ENCODE measurements around the gene THSD4. TPM values are rescaled to one million over a fixed set of nuclear protein-coding genes. Genes with fewer than 3 reads are reported as not detected.

Gene THSD4
- total and polyA plus RNA-seq, 2 of the 4 experiments (the other 2 are of a cell fraction): 25.5 to 31.1 TPM

DNA sequence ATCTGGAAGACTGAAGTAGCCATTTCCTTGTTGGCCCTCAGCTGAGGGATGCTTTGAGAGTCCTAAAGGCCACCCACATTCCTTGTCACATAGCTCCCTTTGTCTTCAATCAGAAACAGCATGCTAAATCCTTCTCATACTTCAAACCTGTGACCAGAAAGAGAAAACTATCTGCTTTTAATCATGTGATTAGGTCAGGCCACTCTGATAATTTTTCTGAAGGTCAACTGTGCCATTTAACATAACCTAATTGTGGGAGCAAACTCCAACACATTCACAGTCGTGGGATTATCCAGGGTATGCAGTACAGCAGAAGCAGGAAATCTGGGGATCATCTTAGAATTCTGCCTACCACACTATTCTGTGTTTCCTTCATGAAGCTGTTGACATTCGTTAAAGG, 471.2 kb downstream of the THSD4 start:
- Histone ChIP-seq H3K4me2 (ENCODE audit: low read depth, low read length) (no peak overlapping the region), H3K9ac (ENCODE audit: low read depth, low read length) (no peak overlapping the region), H3K18ac (ENCODE audit: low read depth, low read length) (no peak overlapping the region), H3K9me1 (ENCODE audit: insufficient read depth, low read length) (peaks cover 13% of the 10 kb centered on the region), H2AFZ (replicated peaks; ENCODE audit: low read length, poor library complexity) (no peak overlapping the region), H3K23ac (ENCODE audit: low read depth, low read length) (no peak overlapping the region), H3K4ac (ENCODE audit: low read depth, low read length) (no peak overlapping the region), H3K36me3 (ENCODE audit: control insufficient read depth, insufficient read depth, low read length) (peaks cover 2% of the 10 kb centered on the region; the same call in 1 of the 2 replicates), H3K4me3 (ENCODE audit: insufficient read depth, low read depth, low read length) (no peak overlapping the region), H2BK20ac (ENCODE audit: low read depth, low read length) (no peak overlapping the region), H2AK5ac (ENCODE audit: low read depth, low read length) (no peak overlapping the region), H3K4me1 (ENCODE audit: control insufficient read depth, insufficient read depth, low read length) (peaks cover 5% of the 10 kb centered on the region), H3K27me3 (ENCODE audit: control insufficient read depth, insufficient read depth, low read length) (no peaks in the 10 kb centered on the region), H2BK15ac (ENCODE audit: low read depth, low read length) (no peak overlapping the region), H2AK9ac (replicated peaks; ENCODE audit: low read depth, low read length, poor library complexity) (no peak overlapping the region), H3K9me3 (ENCODE audit: control insufficient read depth, insufficient read depth, low read length) (peaks cover 12% of the 10 kb centered on the region), H2BK120ac (ENCODE audit: low read depth, low read length) (no peak overlapping the region), H4K8ac (ENCODE audit: low read depth in 2 of 2, low read length in 2 of 2) (no peak overlapping the region), H4K20me1 (ENCODE audit: insufficient read depth, low read length) (peaks cover 5% of the 10 kb centered on the region; the same call in 1 of the 2 replicates), H3K79me1 (ENCODE audit: low read depth in 1 of 2, low read length in 2 of 2) (peaks cover 2 to 8% of the 10 kb centered on the region in 2 experiments; a peak in 3 of 4 replicates), H4K5ac (ENCODE audit: low read depth, low read length) (no peak overlapping the region), H4K91ac (ENCODE audit: insufficient read depth, low read depth, low read length) (no peak overlapping the region), H3K14ac (replicated peaks; ENCODE audit: low read depth, low read length) (no peak overlapping the region), H3K27ac (ENCODE audit: insufficient read depth, low read length) (no peak overlapping the region), H3K56ac (ENCODE audit: extremely low read depth, insufficient read depth, low read length) (no peak overlapping the region), H2BK5ac (ENCODE audit: low read depth, low read length, poor library complexity, severe bottlenecking) (no peak overlapping the region)
- WGBS, 2 experiments (ENCODE audit: extremely low coverage in 2 of 2, insufficient read length in 1 of 2): 100% methylated on average over 1 of the region's 2 CpGs; no CpG with 5 or more reads in 1 of the 2 experiments
- TF ChIP-seq CHD1 (IDR thresholded peaks at IDR 0.05; ENCODE audit: low read depth, low read length) (no peak), SMC3 (IDR thresholded peaks at IDR 0.05; ENCODE audit: low read depth, low read length) (no peak), FOS (IDR thresholded peaks at IDR 0.05; ENCODE audit: low read depth, low read length) (no peak), CEBPB (IDR thresholded peaks at IDR 0.05; ENCODE audit: low read depth, low read length) (no peak), BHLHE40 (IDR thresholded peaks at IDR 0.05; ENCODE audit: low read depth, low read length) (no peak), RAD21 (IDR thresholded peaks at IDR 0.05; ENCODE audit: low read length) (no peak), MAZ (IDR thresholded peaks at IDR 0.05; ENCODE audit: borderline replicate concordance, low read depth, low read length) (no peak), POLR2A (IDR thresholded peaks at IDR 0.05; ENCODE audit: low read depth, low read length) (no peak), RCOR1 (IDR thresholded peaks at IDR 0.05; ENCODE audit: insufficient replicate concordance, low read length) (no peak), RFX5 (IDR thresholded peaks at IDR 0.05; ENCODE audit: low read depth, low read length) (no peak), MXI1 (IDR thresholded peaks at IDR 0.05; ENCODE audit: borderline replicate concordance, low read depth, low read length) (no peak)
- TF ChIP-seq, protein P1, sequence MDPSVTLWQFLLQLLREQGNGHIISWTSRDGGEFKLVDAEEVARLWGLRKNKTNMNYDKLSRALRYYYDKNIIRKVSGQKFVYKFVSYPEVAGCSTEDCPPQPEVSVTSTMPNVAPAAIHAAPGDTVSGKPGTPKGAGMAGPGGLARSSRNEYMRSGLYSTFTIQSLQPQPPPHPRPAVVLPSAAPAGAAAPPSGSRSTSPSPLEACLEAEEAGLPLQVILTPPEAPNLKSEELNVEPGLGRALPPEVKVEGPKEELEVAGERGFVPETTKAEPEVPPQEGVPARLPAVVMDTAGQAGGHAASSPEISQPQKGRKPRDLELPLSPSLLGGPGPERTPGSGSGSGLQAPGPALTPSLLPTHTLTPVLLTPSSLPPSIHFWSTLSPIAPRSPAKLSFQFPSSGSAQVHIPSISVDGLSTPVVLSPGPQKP (IDR thresholded peaks at IDR 0.05; ENCODE audit: borderline replicate concordance, low read depth, low read length): no peak
- TF ChIP-seq, protein P2, sequence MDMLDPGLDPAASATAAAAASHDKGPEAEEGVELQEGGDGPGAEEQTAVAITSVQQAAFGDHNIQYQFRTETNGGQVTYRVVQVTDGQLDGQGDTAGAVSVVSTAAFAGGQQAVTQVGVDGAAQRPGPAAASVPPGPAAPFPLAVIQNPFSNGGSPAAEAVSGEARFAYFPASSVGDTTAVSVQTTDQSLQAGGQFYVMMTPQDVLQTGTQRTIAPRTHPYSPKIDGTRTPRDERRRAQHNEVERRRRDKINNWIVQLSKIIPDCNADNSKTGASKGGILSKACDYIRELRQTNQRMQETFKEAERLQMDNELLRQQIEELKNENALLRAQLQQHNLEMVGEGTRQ (IDR thresholded peaks at IDR 0.05; ENCODE audit: low read depth, low read length): no peak
- TF ChIP-seq, protein P3, sequence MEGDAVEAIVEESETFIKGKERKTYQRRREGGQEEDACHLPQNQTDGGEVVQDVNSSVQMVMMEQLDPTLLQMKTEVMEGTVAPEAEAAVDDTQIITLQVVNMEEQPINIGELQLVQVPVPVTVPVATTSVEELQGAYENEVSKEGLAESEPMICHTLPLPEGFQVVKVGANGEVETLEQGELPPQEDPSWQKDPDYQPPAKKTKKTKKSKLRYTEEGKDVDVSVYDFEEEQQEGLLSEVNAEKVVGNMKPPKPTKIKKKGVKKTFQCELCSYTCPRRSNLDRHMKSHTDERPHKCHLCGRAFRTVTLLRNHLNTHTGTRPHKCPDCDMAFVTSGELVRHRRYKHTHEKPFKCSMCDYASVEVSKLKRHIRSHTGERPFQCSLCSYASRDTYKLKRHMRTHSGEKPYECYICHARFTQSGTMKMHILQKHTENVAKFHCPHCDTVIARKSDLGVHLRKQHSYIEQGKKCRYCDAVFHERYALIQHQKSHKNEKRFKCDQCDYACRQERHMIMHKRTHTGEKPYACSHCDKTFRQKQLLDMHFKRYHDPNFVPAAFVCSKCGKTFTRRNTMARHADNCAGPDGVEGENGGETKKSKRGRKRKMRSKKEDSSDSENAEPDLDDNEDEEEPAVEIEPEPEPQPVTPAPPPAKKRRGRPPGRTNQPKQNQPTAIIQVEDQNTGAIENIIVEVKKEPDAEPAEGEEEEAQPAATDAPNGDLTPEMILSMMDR (conservative IDR thresholded peaks at IDR 0.05; ENCODE audit: low read depth, low read length): no peak
- dilution Hi-C loops (cut with HindIII; ENCODE audit: low sequenced_read_pairs, unreplicated experiment) (no loop called here), intact Hi-C loops (cut with micrococcal nuclease) (no loop called here), in situ Hi-C loops (cut with MboI; ENCODE audit: low sequenced_read_pairs) (no loop called here)
- POLR2A ChIA-PET (ENCODE audit: unreplicated experiment): no interaction called here
- DNase-seq (no peak), ATAC-seq (ENCODE audit: low read depth) (no peak)
- CTCF ChIA-PET: interaction anchor here (0.5 kb wide), 1 partner anchor 26 kb away, joined by 3 read pairs; no protein-coding TSS in a partner anchor
- BruUV-seq (replicated peaks): no TSS peak

Measured in IMR-90 (cell line).